ENCODE measurements around the gene P2RY1.
"Not testable (repeated sequence)": the region's sequence is repeated elsewhere in the genome, so short reads cannot be mapped to it uniquely, and the experiment has no call there.

The P2RY1 gene

DNA sequence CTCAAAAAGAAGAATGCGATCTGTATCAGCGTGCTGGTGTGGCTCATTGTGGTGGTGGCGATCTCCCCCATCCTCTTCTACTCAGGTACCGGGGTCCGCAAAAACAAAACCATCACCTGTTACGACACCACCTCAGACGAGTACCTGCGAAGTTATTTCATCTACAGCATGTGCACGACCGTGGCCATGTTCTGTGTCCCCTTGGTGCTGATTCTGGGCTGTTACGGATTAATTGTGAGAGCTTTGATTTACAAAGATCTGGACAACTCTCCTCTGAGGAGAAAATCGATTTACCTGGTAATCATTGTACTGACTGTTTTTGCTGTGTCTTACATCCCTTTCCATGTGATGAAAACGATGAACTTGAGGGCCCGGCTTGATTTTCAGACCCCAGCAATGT is 1.3 kb downstream of the P2RY1 start:
- no peak for DNase-seq (ENCODE audit: low read depth in 2 of 2, low spot score in 1 of 2)

DNA sequence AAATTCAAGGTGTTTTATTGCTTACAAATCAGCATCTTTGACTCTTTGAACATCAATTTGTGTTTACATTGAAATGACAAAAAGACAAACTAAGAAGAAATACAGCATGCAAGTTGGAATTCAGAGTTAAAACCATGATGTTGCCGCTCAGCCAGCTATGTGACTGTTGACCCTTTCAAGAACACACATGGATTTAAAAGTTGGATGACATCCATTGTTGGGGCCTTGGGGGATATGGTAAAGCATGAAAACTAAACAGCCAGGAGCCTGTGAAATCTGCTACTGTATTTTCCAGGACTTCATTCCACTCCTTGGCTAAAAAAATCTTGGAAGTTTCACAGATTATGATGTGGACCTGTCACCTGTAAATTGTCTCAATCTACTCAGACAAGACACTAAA is 4.6 kb downstream of the P2RY1 start:
- no peak for DNase-seq (ENCODE audit: low read depth in 2 of 2, low spot score in 1 of 2)

DNA sequence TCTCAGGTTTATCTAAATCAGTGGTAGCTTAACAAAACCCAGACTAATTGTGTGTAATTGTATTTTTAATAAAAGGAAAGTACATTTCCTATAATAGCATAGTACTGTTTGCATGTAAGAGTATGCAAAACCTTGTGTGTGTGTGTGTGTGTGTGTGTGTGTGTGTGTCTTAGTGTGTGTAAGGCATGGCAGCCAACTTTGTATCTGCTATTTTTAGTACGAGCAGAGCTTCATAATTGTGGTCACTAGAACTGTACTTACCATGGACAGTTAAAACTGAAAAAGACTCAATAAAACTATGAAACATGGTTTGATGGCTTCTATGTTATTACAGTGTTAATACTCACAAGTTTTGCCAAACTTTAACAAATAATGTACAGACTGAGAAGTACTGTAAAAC is 6.2 kb downstream of the P2RY1 start:
- no peak for DNase-seq (ENCODE audit: low read depth in 2 of 2, low spot score in 1 of 2)

DNA sequence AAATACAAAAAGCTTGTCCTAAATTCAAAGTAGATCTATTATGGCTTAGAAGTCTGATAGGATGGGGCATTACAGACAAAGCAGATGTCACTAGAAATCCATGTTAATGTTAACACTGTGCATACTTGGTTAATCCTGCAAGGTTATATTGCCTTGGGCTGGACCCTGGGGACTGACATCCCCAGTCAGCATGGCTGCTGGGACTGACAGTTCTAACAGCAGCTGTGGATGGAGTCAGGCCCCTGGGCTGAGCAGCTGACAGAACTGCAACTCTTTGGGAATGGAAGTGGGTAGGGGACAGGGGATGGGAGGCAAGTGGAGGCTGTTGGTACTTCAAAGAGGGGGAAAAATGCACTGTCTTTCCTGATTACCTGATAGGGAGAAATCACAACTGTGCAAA is 7.5 kb downstream of the P2RY1 start:
- DNase-seq (ENCODE audit: low read depth in 2 of 2, low spot score in 1 of 2): no peak

DNA sequence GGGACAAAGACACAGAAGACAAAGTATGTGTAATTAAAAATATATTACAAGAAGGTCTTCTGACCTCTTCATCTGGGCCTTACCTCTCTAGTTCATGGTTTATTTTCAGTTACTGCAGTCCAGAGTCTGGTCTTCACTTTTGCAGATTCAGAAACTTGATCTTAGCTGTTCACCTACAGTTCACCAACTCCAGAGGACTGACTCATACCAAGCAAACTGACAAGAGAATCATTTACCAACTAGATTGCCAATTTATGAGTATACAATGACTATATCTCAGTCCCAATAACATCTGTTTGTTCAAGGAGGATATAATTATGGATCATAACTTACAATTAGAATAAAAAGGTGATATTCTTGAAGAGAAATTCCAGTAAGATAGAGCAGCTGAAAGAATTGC is 9.0 kb downstream of the P2RY1 start:
- no peak for DNase-seq (ENCODE audit: low read depth in 2 of 2, low spot score in 1 of 2)

DNA sequence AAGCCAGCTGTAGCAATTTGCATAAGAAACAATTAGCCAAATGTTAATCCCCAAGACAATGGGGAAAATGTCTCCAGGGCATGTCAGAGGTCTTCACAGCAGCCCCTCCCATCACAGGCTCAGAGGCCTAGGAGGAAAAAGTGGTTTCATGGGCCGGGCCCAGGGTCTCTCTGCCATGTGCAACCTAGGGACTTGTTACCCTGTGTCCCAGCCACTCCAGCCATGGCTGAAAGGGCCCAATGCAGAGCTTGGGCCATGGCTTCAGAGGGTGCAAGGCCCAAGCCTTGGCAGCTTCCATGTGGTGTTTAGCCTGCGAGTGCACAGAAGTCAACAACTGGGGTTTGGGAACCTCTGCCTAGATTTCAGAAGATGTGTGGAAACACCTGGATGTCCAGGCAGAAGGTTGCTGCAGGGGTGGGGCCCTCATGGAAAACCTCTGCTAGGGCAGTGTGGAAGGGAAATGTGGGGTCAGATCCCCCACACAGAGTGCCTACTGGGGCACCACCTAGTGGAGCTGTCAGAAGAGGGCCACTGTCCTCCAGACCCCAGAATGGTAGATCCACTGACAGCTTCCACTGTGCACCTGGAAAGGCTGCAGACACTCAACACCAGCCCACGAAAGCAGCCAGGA is 11.8 kb downstream of the P2RY1 start:
- DNase-seq (ENCODE audit: low read depth in 2 of 2, low spot score in 1 of 2): not testable (repeated sequence)

DNA sequence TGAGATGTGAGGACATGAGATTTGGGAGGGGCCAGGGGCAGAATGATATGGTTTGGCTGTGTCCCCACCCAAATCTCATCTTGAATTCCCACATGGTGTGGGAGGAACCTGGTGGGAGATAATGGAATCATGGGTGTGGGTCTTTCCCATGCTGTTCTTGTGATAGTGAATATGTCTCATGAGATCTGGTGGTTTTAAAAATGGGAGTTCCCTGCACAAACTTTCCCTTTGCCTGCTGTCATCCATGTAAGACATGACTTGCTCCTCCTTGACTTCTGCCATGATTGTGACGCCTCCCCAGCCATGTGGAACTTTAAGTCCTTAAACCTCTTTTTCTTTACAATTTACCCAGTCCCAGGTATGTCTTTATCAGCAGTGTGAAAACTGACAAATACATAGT is 12.7 kb downstream of the P2RY1 start:
- DNase-seq (ENCODE audit: low read depth in 2 of 2, low spot score in 1 of 2): not testable (repeated sequence)

DNA sequence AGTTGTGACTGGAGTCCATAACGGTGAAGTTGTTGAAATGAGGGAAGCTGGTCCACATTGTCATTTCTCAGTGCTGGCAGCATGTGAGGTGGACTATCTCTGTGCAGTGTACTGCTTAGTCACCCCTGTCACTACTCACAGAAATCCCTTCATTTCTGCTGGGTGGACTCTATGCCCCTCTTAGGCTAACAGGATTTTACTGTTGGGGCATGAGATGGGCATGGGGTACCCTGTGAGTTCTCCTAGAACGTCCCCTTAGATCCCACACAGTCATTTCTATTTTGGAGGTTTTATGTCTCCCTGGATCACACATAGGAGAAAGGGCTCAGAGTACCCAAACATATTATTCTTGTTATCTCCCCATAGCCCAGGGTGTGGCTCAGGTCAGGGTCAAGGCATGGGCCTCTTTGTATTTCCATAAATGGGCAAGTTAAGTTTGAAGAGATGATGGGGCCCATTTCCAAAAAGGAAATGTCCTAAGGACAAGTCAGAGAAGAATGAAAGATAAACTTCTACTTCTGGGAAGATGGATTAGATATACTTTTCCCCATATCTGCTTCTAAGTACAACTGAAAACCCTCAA is 15.2 kb downstream of the P2RY1 start:
- DNase-seq (ENCODE audit: low read depth in 2 of 2, low spot score in 1 of 2): no peak

DNA sequence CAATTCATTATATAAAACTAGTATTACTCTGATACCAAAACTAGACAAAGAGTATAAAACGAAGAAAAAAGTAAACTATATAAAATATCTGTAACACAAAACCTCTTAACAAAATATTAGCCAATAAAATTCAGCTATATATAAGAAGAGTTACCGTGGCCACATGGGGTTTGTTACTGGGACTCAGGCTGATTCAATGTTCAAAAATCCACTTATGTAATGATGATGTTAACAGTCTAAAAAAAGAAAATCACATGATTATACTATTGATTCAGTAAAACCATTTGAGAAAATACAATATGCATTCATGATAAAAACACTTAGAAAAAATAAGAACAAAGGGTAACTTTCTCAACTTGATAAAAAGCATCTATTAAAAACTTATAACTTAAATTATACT is 18.3 kb downstream of the P2RY1 start:
- DNase-seq (ENCODE audit: low read depth in 2 of 2, low spot score in 1 of 2): no peak

DNA sequence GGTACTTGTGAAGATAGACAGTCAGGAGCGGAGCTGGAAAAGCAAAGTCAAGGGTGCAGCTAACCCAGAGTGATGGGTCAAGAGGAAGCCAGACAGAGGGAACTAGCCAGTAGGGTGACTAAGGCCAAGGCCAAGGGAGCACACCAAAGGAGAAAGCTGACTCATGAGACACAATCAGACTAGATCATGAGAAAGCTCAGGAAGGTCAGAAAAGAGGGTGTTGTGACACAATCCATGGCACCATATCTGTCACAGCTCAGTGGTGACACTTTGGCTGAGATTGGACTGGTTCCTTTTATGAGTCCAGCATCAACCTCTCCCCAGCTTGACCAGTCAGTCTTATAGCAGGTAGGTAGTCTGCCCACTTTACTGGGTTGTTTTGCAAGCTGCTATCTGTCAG is 22.2 kb downstream of the P2RY1 start:
- DNase-seq (ENCODE audit: low read depth in 2 of 2, low spot score in 1 of 2): no peak

DNA sequence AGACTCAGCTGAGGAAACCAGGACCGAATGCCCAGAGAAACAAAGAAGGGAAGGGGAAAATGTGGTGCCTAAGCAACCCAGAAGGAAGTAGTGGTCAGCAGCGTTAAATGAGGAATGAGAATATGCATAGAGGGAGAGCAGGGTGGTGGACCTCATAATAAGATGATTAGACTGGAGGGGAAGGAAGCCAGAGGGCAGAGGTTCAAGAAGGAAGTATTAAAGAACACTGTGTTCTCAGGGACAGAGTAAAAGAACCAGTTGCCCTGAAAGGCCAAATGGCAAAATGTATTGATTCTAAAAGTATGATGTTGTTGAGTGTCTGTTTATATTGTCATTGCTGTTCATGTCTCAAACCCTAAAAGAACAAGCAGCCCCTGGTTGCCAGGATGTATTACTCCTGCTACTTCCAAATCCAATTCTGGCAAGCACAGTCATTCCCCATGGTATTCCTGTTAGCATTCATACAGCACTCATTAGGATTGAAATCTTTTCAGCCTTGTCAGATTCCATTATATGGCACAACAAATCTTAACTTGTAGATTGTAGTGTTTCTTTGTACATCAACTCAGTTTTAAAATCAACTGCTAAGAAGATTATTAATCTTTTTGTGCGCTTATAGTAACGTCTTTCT is 23.4 kb downstream of the P2RY1 start:
- DNase-seq (ENCODE audit: low read depth in 2 of 2, low spot score in 1 of 2): no peak

DNA sequence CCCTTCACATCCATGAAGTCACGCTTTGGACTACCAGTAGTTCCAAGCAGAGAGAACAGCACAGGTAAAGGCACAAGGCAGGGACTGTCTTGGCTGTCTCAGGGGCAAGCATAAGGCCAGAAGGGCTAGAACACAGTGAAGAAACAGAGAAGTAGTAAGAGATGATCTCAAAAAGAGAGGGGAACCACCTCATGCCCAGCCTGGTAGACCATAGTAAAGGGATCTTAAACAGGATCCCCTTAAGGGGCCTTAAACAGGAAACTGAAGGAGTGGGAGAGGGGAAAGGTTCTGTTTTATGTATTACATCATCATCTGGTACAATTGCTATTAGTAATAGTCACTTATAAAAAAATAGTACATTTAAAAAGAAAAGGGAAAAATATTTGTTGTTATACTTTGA is 25.8 kb downstream of the P2RY1 start:
- no peak for DNase-seq (ENCODE audit: low read depth in 2 of 2, low spot score in 1 of 2)

DNA sequence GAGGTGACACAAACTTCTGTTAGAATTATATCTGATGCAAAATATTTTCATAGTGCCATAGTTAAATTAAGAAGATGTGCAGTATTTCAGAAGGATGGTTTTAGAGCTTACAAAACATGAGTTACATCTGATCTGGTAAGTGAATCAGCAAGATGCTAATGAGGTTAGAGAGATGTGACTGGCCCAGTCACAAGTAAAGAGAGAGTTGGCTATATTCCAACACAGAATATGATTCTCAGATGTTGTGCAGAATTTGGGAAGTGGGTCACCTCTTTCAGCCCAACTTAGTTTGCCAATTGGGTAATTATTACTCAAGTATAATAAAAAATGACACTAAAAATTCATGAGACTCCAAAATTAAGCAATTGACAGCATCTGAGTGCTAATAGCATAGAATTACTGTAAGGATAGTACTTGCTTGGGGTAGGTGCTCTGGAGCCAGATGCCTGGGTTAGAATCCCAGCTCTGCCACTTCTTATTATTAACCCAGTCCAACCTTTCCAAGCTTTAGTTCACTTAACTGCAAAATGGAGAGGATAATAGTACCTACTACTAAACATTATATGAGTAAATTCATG is 30.8 kb downstream of the P2RY1 start:
- no peak for DNase-seq (ENCODE audit: low read depth in 2 of 2, low spot score in 1 of 2)

DNA sequence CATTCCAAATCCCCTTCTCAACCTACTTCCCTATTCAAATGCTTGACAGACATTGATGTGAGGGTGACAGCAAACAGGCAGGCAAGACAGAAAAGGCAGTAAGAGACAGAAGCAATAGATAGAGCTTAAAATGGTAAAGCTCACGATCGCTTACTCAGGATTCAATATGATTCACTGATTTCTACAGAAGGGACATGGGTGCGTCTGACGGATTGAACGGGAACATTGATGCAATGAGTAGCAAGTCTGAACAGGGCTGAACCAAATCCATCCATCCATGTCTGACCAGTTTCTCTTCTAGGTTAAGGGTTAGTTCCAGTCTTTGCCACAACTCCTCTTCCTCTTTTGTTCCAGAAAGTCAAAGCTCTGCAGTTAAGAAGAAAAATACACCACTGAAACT is 35.1 kb downstream of the P2RY1 start:
- no peak for DNase-seq (ENCODE audit: low read depth in 2 of 2, low spot score in 1 of 2)

DNA sequence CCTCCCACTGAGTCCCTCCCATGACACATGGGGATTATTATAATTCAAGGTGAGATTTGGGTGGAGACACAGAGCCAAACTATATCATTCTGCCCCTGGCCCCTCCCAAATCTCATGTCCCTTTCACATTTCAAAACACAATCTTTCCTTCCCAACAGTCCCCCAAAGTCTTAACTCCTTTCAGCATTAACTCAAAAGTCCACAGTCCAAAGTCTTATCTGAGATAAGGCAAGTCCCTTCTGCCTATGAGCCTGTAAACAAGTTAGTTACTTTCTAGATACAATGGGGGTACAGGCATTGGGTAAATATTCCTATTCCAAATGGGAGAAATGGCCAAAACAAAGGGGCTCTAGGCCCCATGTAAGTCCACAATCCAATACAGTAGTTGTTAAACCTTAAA is 38.4 kb downstream of the P2RY1 start:
- not testable (repeated sequence) for DNase-seq (ENCODE audit: low read depth in 2 of 2, low spot score in 1 of 2)

DNA sequence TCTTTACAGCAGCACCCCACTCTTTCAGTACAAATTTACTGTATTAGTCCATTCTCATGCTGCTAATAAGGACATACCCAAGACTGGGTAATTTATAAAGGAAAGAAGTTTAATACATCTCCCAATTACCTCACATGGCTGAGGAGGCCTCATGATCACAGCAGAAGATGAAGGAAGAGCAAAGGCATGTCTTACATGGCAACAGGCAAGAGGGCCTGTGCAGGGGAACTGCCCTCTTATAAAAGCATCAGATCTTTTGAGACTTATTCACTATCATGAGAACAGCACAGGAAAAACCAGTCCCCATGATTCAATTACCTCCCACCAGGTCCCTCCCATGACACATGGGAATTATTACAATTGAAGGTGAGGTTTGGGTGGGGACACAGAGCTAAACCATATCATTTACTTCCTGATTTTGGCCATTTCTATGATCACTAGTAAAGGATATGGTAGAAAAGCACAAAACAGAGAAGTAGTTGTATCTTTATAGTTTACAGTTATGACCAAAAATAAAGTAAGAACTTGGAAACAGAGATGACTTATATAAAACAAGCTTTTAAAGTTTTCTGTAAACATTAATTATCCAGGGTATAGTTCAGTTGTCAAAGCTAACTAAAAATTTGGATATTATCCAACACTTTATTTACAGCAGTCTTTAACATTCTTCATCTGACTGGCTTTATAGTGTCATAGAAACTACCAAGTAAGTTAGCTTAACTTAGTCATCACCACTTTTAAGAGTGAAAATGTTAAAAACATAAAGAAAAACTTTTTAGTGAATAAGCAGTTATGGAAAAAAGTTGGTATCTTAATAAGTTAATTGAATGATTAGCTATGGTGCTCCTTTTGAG is 40.2 kb downstream of the P2RY1 start:
- no peak for DNase-seq (ENCODE audit: low read depth in 2 of 2, low spot score in 1 of 2)

DNA sequence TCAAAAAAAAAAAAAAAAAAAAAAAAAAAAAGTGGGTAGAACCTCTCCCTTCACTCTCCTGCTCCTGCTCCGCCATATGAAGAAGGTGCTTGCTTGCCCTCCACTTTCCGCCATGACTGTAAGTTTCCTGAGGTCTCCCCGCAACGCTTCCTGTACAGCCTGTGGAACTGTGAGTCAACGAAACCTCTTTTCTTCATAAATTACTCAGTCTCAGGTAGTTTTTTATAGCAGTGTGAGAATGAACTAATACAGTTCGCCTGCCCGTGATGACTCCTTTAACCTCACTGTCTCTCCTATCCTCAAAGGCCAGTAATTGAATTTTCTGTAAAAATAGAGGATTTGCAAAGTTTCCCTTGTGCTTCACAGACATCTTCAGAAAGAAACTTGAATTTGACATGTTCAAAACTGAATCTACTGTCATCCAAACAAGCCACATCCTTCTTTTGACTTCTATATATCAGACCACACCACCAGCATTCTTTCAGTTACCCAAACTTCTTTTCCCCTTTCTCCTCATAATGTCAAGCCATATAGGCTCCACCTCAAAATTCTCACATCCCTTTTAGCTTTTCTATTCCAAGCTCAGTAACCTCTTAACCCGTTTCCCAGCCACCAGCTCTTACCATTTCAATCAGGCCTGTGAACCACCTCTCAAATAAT is 44.3 kb downstream of the P2RY1 start:
- DNase-seq (ENCODE audit: low read depth in 2 of 2, low spot score in 1 of 2): no peak

DNA sequence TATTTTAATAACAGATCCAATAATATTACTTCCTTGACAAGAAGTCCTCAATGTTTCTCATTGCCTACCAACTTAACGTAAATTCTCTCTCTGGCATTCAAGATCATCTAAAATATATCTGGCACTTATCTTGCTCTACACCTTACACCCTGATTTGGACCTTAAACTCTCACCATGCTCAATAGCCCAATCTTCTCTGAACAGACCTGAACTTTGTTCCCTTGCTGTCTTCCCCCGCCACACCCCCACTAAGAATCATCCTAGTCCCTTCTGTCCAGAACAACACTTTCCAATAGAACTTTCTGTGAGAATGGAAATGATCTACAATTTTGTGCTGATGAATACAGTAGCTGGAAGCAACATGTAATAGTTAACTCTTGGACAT is 44.9 kb downstream of the P2RY1 start:
- no peak for DNase-seq (ENCODE audit: low read depth in 2 of 2, low spot score in 1 of 2)

DNA sequence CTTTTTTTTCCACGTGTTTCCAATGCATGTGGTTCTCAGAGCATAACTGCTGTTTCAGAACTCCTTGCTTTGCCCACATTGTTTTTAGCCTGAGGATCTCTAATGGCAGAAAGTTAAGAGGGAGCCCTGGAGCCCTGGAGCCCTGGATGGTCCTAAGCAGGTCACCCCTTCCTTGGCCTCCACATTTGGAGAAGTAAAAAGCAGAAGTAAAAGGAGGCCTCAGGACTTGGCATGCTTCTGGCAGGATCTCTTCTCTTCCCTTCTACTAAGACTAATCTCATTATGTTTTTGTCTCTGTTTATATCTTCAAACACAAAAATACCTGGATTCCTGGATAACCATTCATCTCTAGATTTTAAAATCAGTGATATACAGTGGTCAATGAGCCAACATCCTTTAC is 50.1 kb downstream of the P2RY1 start:
- DNase-seq (ENCODE audit: low read depth in 2 of 2, low spot score in 1 of 2): no peak

Measured in stimulated activated CD8-positive, alpha-beta memory T cell treated with anti-CD3 and anti-CD28 coated beads, Interleukin-4, amount 100 ng/mL, for 4 hours (primary cell).